OCI-LY7 (cell line): ENCODE data around the gene STK10. TPM values are rescaled to one million over a fixed set of nuclear protein-coding genes. Genes with fewer than 3 reads are reported as not detected.

ENCODE experiments used
- BruUV-seq: library from RNA; stranded (reverse); fragments of 400-500 nt; replicated peaks from 2 replicates; lab custom pipeline; 2021; lab: Mats Ljungman, UMichigan
- CTCF ChIA-PET: fragments of 300-600 bp; sonication (Branson Sonifier 250); formaldehyde crosslinking; loops from one replicate; lab custom pipeline; 2022; ENCODE audit warnings: antibody characterized with exemption; ENCODE audit not compliant: unreplicated experiment; lab: Charles Lee
- POLR2A ChIA-PET: fragments of 300-600 bp; sonication (Branson Sonifier 250); formaldehyde crosslinking; loops from one replicate; lab custom pipeline; 2022; ENCODE audit warnings: antibody characterized with exemption; lab: Charles Lee
- DNase-seq: peaks from one replicate; pipeline ENCODE4 v3.0.0-alpha.2; 2015; ENCODE audit warnings: low spot score
- H2AFZ ChIP-seq: fragments of 200-600 bp; sonication (generic), shearing (Covaris generic); 2 replicates; pipeline ENCODE4 v1.6.1; 2014; ENCODE audit warnings: mild to moderate bottlenecking, antibody characterized with exemption, low read length, moderate library complexity
- H3K27ac ChIP-seq: fragments of 200-600 bp; sonication (generic); 2 replicates; pipeline ENCODE4 v1.5.1; 2014; ENCODE audit warnings: mixed run types, low read depth, mild to moderate bottlenecking, moderate library complexity, low read length, inconsistent platforms; ENCODE audit not compliant: poor library complexity, severe bottlenecking
- H3K36me3 ChIP-seq: fragments of 200-600 bp; sonication (generic); 2 replicates; pipeline ENCODE4 v1.6.1; 2014; ENCODE audit warnings: mild to moderate bottlenecking, antibody characterized with exemption, low read length, moderate library complexity, mixed read lengths; ENCODE audit not compliant: insufficient read depth
- H3K4me1 ChIP-seq: fragments of 200-600 bp; sonication (generic); 2 replicates; pipeline ENCODE4 v1.5.1; 2014; ENCODE audit warnings: mild to moderate bottlenecking, low read length; ENCODE audit not compliant: insufficient read depth, poor library complexity, severe bottlenecking
- H3K4me2 ChIP-seq: fragments of 200-600 bp; sonication (generic); 2 replicates; pipeline ENCODE4 v1.6.1; 2014; ENCODE audit warnings: mild to moderate bottlenecking, low read length
- H3K4me3 ChIP-seq: fragments of 200-600 bp; sonication (generic); 2 replicates; pipeline ENCODE4 v1.5.1; 2014; ENCODE audit warnings: mild to moderate bottlenecking, low read depth, low read length; ENCODE audit not compliant: poor library complexity, severe bottlenecking
- H3K79me2 ChIP-seq: fragments of 200-600 bp; sonication (generic); 2 replicates; pipeline ENCODE4 v1.6.1; 2016; ENCODE audit warnings: low read depth, mild to moderate bottlenecking, low read length, moderate library complexity, mixed read lengths; ENCODE audit not compliant: insufficient read depth
- H3K9me2 ChIP-seq: fragments of 200-600 bp; sonication (generic); 2 replicates; pipeline ENCODE4 v1.6.1; 2016; ENCODE audit warnings: mild to moderate bottlenecking, low read length, mixed read lengths; ENCODE audit not compliant: insufficient read depth
- H3K9me3 ChIP-seq: fragments of 200-600 bp; sonication (generic); 2 replicates; pipeline ENCODE4 v1.6.1; 2014; ENCODE audit warnings: mild to moderate bottlenecking, mixed run types, low read length, mixed read lengths
- H4K20me1 ChIP-seq: fragments of 200-600 bp; sonication (generic); 2 replicates; pipeline ENCODE4 v1.6.1; 2014; ENCODE audit warnings: mild to moderate bottlenecking, antibody characterized with exemption, low read length, moderate library complexity, mixed read lengths; ENCODE audit not compliant: insufficient read depth
- CTCF ChIP-seq: fragments of 200-600 bp; sonication (generic); conservative IDR thresholded peaks from 2 replicates; pipeline ENCODE4 v1.5.1; 2014; ENCODE audit warnings: mild to moderate bottlenecking, antibody characterized with exemption, low read length, moderate library complexity, mixed read lengths
- EZH2phosphoT487 ChIP-seq: fragments of 200-600 bp; sonication (generic); IDR thresholded peaks from 2 replicates; pipeline ENCODE4 v1.6.1; 2018; ENCODE audit warnings: low read depth, borderline replicate concordance, mild to moderate bottlenecking, mixed run types, antibody characterized with exemption, low read length, moderate library complexity, mixed read lengths
- intact Hi-C: fragments of 100-400 bp; cut with micrococcal nuclease; formaldehyde crosslinking; loops from one replicate; pipeline ENCODE4 v1.10.0; 2022; ENCODE audit not compliant: unreplicated experiment
- total RNA-seq, 2 experiments: library from RNA; depleted of rRNA in 1 of 2; stranded (reverse); fragments of >200 nt in 1 of 2; shearing (Covaris generic) in 1 of 2; gene quantifications; 2 replicates each; pipeline ENCODE4 v1.2.3, GENCODE V29; 2014 to 2022

Gene STK10
- total RNA-seq, 2 experiments from 2014 or later = 53.7 to 89.7 TPM

DNA sequence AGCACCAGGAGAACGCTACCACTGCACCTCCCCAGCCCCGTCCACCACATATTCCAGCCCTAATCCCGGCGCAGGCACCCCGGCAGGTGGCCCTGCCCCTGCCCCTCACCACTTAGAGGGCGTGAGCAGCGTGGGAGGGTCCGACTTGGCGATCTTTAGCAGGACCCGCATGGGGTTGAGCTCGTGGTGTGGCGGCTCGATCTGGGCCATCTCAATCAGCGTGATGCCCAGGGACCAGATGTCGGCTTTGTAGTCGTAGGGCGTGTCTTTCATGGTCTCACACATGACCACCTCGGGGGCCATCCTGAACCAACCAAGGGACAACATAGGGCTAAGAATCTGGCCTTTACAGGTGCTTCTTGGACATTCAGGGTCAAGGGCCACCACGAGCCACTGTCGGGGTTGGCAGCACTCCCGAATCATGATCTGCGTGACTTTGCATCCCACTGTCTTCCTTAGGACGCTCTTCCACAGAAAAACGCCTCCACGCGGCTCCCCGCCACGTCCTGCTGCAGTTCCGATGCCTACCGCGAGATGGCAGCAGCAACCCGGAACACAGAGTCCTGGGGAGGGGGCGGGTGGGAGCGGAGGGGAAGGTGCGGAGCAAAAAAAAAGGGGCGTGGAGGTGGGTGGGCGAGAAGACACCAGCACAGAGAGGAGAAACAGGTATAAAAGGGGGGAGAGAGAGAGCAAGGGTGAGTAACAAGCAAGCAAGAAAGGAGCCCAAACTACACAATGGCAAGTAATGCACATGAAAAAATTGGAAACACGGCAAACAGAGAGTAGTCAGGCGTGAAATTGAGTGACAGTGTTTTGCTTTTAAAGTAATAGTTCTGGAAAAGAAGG lies 81.3 kb downstream of the STK10 start:
- Histone ChIP-seq H3K27ac (no peak overlapping the region), H3K79me2 (no peaks in the 10 kb centered on the region), H3K36me3 (peaks cover 41% of the 10 kb centered on the region; the same call in 1 of the 2 replicates), H3K9me2 (no peaks in the 10 kb centered on the region), H3K9me3 (no peaks in the 10 kb centered on the region), H3K4me2 (peak overlapping the region; percentile 65), H3K4me1 (peaks cover 31% of the 10 kb centered on the region), H2AFZ (no peak overlapping the region; the same call in 1 of the 2 replicates), H3K4me3 (peak overlapping the region; percentile 35), H4K20me1 (no peaks in the 10 kb centered on the region)
- CTCF ChIA-PET = interaction anchor here (0.6 to 2.1 kb wide), 3 partner anchors 69 to 82 kb away, joined by 3 to 13 read pairs (median 4); partner anchors contain the start of gene STK10
- BruUV-seq = no TSS peak
- peak; percentile 57 for DNase-seq
- POLR2A ChIA-PET = interaction anchor here (1.1 to 1.3 kb wide), 3 partner anchors 48 to 82 kb away, joined by 3 to 5 read pairs (median 3); no protein-coding TSS in a partner anchor
- peak; percentile 96 for TF ChIP-seq CTCF
- TF ChIP-seq EZH2phosphoT487 = no peak
- intact Hi-C loops = loop anchor here (1.0 to 2.0 kb wide), 2 partner anchors 82 to 186 kb away; partner anchors contain the start of gene STK10

DNA sequence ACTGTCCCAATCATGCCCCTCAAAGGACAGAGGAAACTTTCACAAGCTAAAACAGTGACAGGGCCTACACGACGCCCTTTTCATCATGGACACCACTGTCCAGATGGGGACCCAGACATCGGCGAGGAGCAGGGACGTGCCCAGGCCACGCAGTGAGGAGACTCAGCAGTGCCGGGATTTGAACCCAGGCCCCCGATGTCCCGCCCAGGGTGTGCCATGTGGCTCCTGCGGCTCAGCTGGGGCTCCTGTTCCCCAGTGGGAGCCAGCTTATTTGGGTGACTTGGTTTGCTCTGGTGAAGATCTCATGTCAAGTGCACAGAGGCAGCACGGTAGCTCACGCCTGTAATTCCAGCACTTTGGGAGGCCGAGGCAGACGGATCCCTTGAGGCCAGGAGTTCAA lies 82.2 kb downstream of the STK10 start:
- no peak overlapping the region for H3K4me3 ChIP-seq
- no peak for DNase-seq
- ChIA-PET POLR2A (interaction anchor here (1.2 to 1.3 kb wide), 2 partner anchors 80 to 83 kb away, joined by 3 to 5 read pairs; no protein-coding TSS in a partner anchor), CTCF (interaction anchor here (0.6 to 2.1 kb wide), 3 partner anchors 70 to 83 kb away, joined by 3 to 13 read pairs (median 4); partner anchors contain the start of gene STK10)
- H3K9me3 ChIP-seq = no peaks in the 10 kb centered on the region
- intact Hi-C loops = loop anchor here (2.0 kb wide), 1 partner anchor 187 kb away; no protein-coding TSS in a partner anchor
- no peaks in the 10 kb centered on the region for H3K79me2 ChIP-seq
- no peak overlapping the region for H2AFZ ChIP-seq
- no peak overlapping the region for H3K4me2 ChIP-seq
- no TSS peak for BruUV-seq
- no peaks in the 10 kb centered on the region for H4K20me1 ChIP-seq
- H3K27ac ChIP-seq = no peak overlapping the region
- no peaks in the 10 kb centered on the region for H3K9me2 ChIP-seq
- no peak for TF ChIP-seq EZH2phosphoT487
- no peak for TF ChIP-seq CTCF
- peaks cover 41% of the 10 kb centered on the region; the same call in 1 of the 2 replicates for H3K36me3 ChIP-seq
- H3K4me1 ChIP-seq = peaks cover 22% of the 10 kb centered on the region
